ENCODE measurements around the gene ZBTB46. TPM values are rescaled to one million over a fixed set of nuclear protein-coding genes. Genes with fewer than 3 reads are reported as not detected.
A peak's percentile ranks its signal among the peaks of the same experiment; 100 is the strongest.

ZBTB46 gene
- total RNA-seq, 1 donor from 2014 or later = 39.5 TPM

DNA sequence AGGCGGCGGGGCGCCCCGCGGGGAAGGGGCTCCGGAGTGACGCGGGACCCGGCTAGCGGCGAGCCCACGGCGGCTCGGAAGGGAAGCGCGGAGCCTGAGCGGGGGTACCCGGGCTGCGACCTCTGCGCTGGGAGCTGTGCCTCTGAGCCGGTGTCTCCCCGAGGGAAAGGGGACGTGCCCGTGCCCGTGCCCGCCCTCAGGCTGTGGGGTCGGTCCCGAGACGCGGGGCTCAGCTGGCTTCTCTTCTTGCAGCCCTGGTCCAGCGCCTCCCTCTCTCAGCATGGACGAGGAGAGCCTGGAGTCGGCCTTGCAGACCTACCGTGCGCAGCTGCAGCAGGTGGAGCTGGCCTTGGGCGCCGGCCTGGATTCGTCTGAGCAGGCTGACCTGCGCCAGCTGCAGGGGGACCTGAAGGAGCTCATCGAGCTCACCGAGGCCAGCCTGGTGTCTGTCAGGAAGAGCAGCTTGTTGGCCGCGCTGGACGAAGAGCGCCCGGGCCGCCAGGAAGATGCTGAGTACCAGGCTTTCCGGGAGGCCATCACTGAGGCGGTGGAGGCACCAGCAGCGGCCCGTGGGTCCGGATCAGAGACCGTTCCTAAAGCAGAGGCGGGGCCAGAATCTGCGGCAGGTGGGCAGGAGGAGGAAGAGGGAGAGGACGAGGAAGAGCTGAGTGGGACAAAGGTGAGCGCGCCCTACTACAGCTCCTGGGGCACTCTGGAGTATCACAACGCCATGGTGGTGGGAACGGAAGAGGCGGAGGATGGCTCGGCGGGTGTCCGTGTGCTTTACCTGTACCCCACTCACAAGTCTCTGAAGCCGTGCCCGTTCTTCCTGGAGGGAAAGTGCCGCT, 122.5 kb downstream of the ZBTB46 start:
- TF ChIP-seq, protein P1, sequence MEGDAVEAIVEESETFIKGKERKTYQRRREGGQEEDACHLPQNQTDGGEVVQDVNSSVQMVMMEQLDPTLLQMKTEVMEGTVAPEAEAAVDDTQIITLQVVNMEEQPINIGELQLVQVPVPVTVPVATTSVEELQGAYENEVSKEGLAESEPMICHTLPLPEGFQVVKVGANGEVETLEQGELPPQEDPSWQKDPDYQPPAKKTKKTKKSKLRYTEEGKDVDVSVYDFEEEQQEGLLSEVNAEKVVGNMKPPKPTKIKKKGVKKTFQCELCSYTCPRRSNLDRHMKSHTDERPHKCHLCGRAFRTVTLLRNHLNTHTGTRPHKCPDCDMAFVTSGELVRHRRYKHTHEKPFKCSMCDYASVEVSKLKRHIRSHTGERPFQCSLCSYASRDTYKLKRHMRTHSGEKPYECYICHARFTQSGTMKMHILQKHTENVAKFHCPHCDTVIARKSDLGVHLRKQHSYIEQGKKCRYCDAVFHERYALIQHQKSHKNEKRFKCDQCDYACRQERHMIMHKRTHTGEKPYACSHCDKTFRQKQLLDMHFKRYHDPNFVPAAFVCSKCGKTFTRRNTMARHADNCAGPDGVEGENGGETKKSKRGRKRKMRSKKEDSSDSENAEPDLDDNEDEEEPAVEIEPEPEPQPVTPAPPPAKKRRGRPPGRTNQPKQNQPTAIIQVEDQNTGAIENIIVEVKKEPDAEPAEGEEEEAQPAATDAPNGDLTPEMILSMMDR (IDR thresholded peaks at IDR 0.05) = no peak
- H3K27ac ChIP-seq = peak overlapping the region; percentile 86 to 94
- DNase-seq (ENCODE audit: low spot score in 2 of 2) = no peak
- H3K4me3 ChIP-seq = peak overlapping the region; percentile 80 to 88
- peaks cover 6 to 14% of the 10 kb centered on the region in 2 donors for H3K4me1 ChIP-seq
- no peaks in the 10 kb centered on the region for H3K9me3 ChIP-seq
- peaks cover 32 to 51% of the 10 kb centered on the region in 2 donors for H3K36me3 ChIP-seq
- intact Hi-C loops (cut with DNase I) = loop anchor here (2.0 kb wide), 1 partner anchor 30 kb away; the partner anchor contains the start of gene SLC2A4RG
- H3K27me3 ChIP-seq = no peaks in the 10 kb centered on the region

DNA sequence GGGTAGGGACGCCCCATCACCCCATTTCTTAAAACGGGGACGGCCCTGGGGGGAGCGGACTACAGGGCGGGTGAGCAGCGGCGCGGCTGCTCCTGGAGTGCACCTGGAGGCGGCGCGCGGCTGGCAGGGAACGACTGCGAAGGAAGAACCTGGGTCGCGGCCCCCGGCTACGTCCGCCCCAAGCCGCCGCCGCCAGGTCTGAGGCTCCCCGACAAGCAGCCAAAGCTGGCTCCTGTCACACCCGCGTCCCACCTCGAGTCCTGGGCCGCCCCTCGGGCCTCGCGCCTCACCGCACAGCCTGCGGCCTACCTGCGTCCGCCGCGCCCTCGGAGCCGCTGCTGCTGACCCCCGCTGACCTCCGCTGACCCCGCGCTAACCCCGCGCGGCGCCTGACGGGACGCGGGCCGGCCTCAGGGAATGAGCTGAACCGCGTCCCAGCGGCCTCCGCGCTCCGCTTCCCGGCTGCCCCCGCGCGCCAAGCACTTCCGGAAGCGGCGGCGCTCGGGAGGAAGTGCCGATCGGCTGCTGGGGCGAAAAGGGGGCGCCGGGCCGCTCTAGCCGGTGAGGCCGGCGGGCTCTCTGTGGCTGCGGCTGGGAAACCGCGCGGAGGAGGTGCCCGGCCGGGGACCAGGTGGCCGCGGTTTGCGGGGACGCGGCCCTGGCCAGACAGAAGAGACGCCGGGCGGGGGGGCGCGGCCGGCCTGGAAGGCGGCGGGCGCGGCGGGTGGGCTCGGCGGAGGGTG, 123.3 kb downstream of the ZBTB46 start, which contains the start of the genes ARFRP1 and ZGPAT:
ARFRP1 (minus strand) TSS at position 419 of the 743 bp plus-strand sequence. CDS start 885 bp downstream, outside the sequence.
ZGPAT (plus strand) TSS at position 482 of the 743 bp plus-strand sequence. CDS start 542 bp downstream, outside the sequence.
- intact Hi-C loops (cut with DNase I) = loop anchor here (1.0 to 2.0 kb wide), 3 partner anchors 25 to 49 kb away; partner anchors contain the start of genes RTEL1 and SLC2A4RG
- peak in 1 of 2 donors; percentile 94 for DNase-seq (ENCODE audit: low spot score in 2 of 2)
- Histone ChIP-seq H3K27me3 (no peaks in the 10 kb centered on the region), H3K27ac (peak within 1 kb of the TSS; percentile 86 to 94), H3K9me3 (no peaks in the 10 kb centered on the region), H3K4me1 (peaks cover 6 to 14% of the 10 kb centered on the region in 2 donors), H3K36me3 (peaks cover 33 to 45% of the 10 kb centered on the region in 2 donors), H3K4me3 (peak within 1 kb of the TSS; percentile 80 to 88)
- TF ChIP-seq, protein P1 (IDR thresholded peaks at IDR 0.05) = no peak

DNA sequence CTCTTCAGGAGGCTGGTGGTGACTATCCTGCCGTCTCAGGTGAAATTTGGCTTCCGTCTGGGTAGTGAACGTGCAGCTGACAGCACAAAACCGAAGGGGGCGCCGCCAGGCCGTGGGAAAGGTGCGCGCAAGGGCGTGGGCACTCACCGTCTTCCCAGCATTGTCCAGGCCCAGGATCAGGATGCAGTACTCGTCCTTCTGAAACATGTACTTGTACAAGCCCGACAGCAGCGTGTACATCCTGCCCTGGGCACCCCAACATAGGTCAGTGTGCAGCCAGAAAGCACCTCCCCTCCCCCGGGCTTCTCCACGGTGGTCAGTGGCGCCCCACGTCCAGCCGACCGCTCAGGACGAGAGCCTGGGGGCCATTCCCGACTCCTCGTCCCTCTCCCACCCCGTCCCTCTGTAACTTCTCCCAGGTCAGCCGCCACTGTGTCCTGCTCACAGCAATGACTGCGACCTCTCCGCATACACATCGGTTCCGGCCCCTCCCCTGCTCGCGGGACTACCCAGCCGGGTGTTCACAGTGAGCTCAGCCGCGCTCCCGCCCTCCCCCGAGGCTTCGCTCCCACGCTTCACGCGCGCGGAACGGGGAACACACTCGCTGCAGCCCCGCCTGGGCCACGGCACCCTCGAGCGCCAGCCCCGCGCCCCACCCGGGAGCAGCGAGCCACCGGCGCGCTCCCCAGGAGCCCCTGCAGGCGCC, 124.1 kb downstream of the ZBTB46 start:
- TF ChIP-seq, protein P1 (IDR thresholded peaks at IDR 0.05) = no peak
- peaks cover 6 to 14% of the 10 kb centered on the region in 2 donors for H3K4me1 ChIP-seq
- no peaks in the 10 kb centered on the region for H3K9me3 ChIP-seq
- intact Hi-C loops (cut with DNase I) = loop anchor here (1.0 to 2.0 kb wide), 2 partner anchors 24 to 49 kb away; partner anchors contain the start of gene RTEL1
- H3K4me3 ChIP-seq = peak overlapping the region; percentile 80 to 88
- peaks cover 32 to 38% of the 10 kb centered on the region in 2 donors for H3K36me3 ChIP-seq
- peak in 1 of 2 donors; percentile 70 for DNase-seq (ENCODE audit: low spot score in 2 of 2)
- H3K27ac ChIP-seq = peak overlapping the region; percentile 86 to 94
- H3K27me3 ChIP-seq = no peaks in the 10 kb centered on the region

DNA sequence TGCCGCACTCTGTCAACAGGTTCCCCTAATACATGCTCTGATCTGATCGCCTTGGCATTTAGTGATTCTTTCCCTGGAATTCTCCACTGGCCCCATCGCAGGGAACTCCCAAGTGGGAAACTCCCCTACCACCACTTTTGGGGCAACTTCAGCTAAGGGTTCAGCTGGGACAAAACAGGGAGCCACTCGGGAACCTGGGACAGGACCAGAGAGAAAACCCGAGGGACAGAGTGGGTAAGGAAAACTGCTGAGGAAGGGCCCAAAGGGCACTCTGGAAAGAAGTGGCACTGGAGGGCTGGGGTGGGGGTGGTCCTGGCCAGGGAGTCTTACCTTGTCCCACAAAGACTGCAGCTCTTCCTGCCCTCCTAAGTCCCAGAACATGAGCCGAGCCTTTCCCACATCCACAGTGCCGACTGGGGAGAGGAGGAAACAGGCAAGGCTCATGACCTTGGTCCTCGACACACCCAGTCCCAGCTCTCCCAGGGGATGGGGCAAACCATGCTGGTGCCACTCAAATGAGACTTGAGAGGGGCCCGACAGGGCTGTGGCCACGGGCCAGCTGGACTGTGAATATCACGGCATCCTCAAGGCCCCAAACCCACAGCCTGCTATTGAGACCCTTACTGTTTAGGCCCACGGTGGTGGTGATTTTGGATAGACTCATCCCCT, 124.9 kb downstream of the ZBTB46 start:
- Histone ChIP-seq H3K4me1 (peaks cover 6 to 14% of the 10 kb centered on the region in 2 donors), H3K36me3 (peaks cover 30 to 36% of the 10 kb centered on the region in 2 donors), H3K27me3 (no peaks in the 10 kb centered on the region), H3K27ac (peak overlapping the region; percentile 86 to 94), H3K9me3 (no peaks in the 10 kb centered on the region), H3K4me3 (peak overlapping the region in 1 of 2 donors; percentile 80)
- peak in 1 of 2 donors; percentile 58 for DNase-seq (ENCODE audit: low spot score in 2 of 2)
- TF ChIP-seq, protein P1 (IDR thresholded peaks at IDR 0.05) = no peak
- intact Hi-C loops (cut with DNase I) = loop anchor here (2.0 kb wide), 1 partner anchor 23 kb away; no protein-coding TSS in a partner anchor
